Esophagus squamous epithelium (tissue), 4 donors: ENCODE results near the gene NME3.

Experiments used
- POLR2A ChIP-seq, 4 donors: fragments of 450-650 bp; IDR thresholded peaks; one replicate each; pipeline ENCODE4 v1.6.1; 2017; ENCODE audit warnings: antibody characterized with exemption in 4 of 4, mild to moderate bottlenecking in 4 of 4, moderate library complexity in 3 of 4
- TF ChIP-seq, protein P1 (sequence below), 6 experiments: fragments of 450-650 bp in 4 of 6; fragments of 200-600 bp in 2 of 6; sonication (generic) in 2 of 6; IDR thresholded peaks; one replicate each; pipeline ENCODE4 v1.5.1; 2016 to 2019; ENCODE audit warnings: antibody characterized with exemption in 6 of 6, mild to moderate bottlenecking in 4 of 6, moderate library complexity in 4 of 6

DNA sequence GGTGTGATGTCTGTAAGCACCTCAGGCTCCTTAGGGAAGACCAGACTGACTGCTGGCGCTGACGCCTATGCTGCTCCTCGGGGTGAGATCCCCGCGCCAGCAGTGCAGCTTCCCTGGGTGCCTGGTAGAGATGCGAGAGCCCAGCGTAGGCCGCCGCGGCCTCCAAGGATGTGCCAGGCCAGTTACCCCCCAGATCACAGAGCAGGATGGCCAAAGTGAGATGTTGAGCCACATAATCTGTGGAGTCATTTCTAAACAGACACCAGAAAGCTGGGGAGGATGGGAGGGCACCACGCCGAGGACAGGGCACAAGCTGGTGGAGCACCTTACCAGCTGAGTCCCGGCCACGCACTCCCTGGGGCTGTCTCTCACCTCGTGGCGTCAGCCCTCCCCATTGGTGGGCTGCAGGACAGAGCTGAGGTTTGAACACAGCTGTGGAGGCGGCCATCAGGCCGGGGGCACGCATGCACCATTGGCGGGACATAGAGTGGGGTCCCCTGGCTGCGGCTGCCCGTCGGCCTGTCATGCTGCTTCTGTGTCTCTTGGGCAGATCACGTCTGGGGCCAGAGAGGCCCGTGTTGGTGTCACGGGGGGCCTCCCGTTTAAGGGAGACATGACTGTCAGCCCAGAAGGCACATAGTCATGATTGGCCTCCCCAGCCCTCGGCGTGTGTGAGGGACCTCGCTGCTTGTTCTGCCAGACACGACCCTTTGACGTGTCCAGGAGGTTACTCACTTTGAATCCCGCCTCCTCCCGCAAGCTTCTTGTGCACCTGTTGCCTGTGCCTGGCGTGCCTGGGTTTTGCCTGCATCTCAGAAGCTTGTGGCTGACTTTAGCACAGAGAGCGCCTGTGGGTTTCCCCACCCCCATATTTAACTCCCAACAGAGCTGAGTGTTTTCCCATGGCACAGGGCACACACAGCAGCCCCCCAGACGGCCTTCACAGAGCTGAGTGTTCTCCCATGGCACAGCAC, 43.4 kb downstream of the NME3 start:
- TF ChIP-seq, protein P1, sequence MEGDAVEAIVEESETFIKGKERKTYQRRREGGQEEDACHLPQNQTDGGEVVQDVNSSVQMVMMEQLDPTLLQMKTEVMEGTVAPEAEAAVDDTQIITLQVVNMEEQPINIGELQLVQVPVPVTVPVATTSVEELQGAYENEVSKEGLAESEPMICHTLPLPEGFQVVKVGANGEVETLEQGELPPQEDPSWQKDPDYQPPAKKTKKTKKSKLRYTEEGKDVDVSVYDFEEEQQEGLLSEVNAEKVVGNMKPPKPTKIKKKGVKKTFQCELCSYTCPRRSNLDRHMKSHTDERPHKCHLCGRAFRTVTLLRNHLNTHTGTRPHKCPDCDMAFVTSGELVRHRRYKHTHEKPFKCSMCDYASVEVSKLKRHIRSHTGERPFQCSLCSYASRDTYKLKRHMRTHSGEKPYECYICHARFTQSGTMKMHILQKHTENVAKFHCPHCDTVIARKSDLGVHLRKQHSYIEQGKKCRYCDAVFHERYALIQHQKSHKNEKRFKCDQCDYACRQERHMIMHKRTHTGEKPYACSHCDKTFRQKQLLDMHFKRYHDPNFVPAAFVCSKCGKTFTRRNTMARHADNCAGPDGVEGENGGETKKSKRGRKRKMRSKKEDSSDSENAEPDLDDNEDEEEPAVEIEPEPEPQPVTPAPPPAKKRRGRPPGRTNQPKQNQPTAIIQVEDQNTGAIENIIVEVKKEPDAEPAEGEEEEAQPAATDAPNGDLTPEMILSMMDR (IDR thresholded peaks at IDR 0.05) = no peak
- no peak for TF ChIP-seq POLR2A (IDR thresholded peaks at IDR 0.05)
